ENCODE measurements around the gene HMGCS2. TPM values are rescaled to one million over a fixed set of nuclear protein-coding genes. Genes with fewer than 3 reads are reported as not detected.

HMGCS2 gene
- total and polyA plus RNA-seq, 4 donors: 297 to 944 (median 841) TPM

- 83% methylated on average over 3 of the region's 3 CpGs for WGBS
- H3K27ac ChIP-seq (ENCODE audit: low read depth in 1 of 2, low read length in 2 of 2): no peak overlapping the region
- no peak for DNase-seq (ENCODE audit: low spot score)
Measured at GRCh38 chr1:119794876-119795240, 26.2 kb upstream of the HMGCS2 start.

GRCh38 chr1:119794230-119794875 lies 25.6 kb upstream of the HMGCS2 start:
- no peak overlapping the region for H3K27ac ChIP-seq (ENCODE audit: low read depth in 1 of 2, low read length in 2 of 2)
- no peak overlapping the region for H3K9ac ChIP-seq (ENCODE audit: low read depth in 1 of 2, low read length in 2 of 2)
- H3K4me3 ChIP-seq (ENCODE audit: low read depth in 1 of 3, low read length in 3 of 3): no peak overlapping the region
- H3K9me3 ChIP-seq (ENCODE audit: control insufficient read depth in 4 of 4, low read length in 3 of 4): no peaks in the 10 kb centered on the region
- 70% methylated on average over 8 of the region's 8 CpGs for WGBS
- no peaks in the 10 kb centered on the region for H3K27me3 ChIP-seq (ENCODE audit: control insufficient read depth in 4 of 4, insufficient read depth in 4 of 4, low read length in 3 of 4)
- DNase-seq (ENCODE audit: low spot score): no peak
- TF ChIP-seq RXRA (IDR thresholded peaks at IDR 0.05): no peak
- TF ChIP-seq SP1 (IDR thresholded peaks at IDR 0.05): no peak
- H3K4me1 ChIP-seq (ENCODE audit: control insufficient read depth in 4 of 4, insufficient read depth in 4 of 4, low read length in 3 of 4): peaks cover 7 to 21% (median 16%) of the 10 kb centered on the region in 4 donors
- H3K36me3 ChIP-seq (ENCODE audit: control insufficient read depth in 4 of 4, insufficient read depth in 3 of 4, low read depth in 1 of 4, low read length in 3 of 4): no peaks in the 10 kb centered on the region

More at GRCh38 chr1:119794876-119795240, 26.2 kb upstream of the HMGCS2 start:
- Histone ChIP-seq H3K9ac (ENCODE audit: low read depth in 1 of 2, low read length in 2 of 2) (no peak overlapping the region), H3K27me3 (ENCODE audit: control insufficient read depth in 4 of 4, insufficient read depth in 4 of 4, low read length in 3 of 4) (no peaks in the 10 kb centered on the region), H3K36me3 (ENCODE audit: control insufficient read depth in 4 of 4, insufficient read depth in 3 of 4, low read depth in 1 of 4, low read length in 3 of 4) (no peaks in the 10 kb centered on the region), H3K4me3 (ENCODE audit: low read depth in 1 of 3, low read length in 3 of 3) (no peak overlapping the region), H3K4me1 (ENCODE audit: control insufficient read depth in 4 of 4, insufficient read depth in 4 of 4, low read length in 3 of 4) (peaks cover 7 to 21% (median 15%) of the 10 kb centered on the region in 4 donors), H3K9me3 (ENCODE audit: control insufficient read depth in 4 of 4, low read length in 3 of 4) (no peaks in the 10 kb centered on the region)
- TF ChIP-seq TAF1 (conservative IDR thresholded peaks at IDR 0.05): no peak
- TF ChIP-seq FOXA1 (IDR thresholded peaks at IDR 0.05): no peak
- no peak for TF ChIP-seq RXRA (IDR thresholded peaks at IDR 0.05)
- TF ChIP-seq NR2F2 (IDR thresholded peaks at IDR 0.05): no peak
- no peak for TF ChIP-seq RAD21 (IDR thresholded peaks at IDR 0.05)
- no peak for TF ChIP-seq ZBTB33 (IDR thresholded peaks at IDR 0.05)
- no peak for TF ChIP-seq CTCF (IDR thresholded peaks at IDR 0.05; ENCODE audit: low read depth, low read length, missing input control)
- no peak for TF ChIP-seq MAX (IDR thresholded peaks at IDR 0.05)
- TF ChIP-seq EGR1 (IDR thresholded peaks at IDR 0.05; ENCODE audit: low read depth in 2 of 2): no peak
- TF ChIP-seq ATF3 (IDR thresholded peaks at IDR 0.05): no peak
- TF ChIP-seq SP1 (IDR thresholded peaks at IDR 0.05): no peak
- no peak for TF ChIP-seq YY1 (IDR thresholded peaks at IDR 0.05)

GRCh38 chr1:119791377-119791776 lies 22.7 kb upstream of the HMGCS2 start:
- peaks cover 7 to 32% (median 26%) of the 10 kb centered on the region in 4 donors for H3K4me1 ChIP-seq (ENCODE audit: control insufficient read depth in 4 of 4, insufficient read depth in 4 of 4, low read length in 3 of 4)
- H3K27ac ChIP-seq (ENCODE audit: low read depth in 1 of 2, low read length in 2 of 2): peak overlapping the region; percentile 74 to 83
- H3K9me3 ChIP-seq (ENCODE audit: control insufficient read depth in 4 of 4, low read length in 3 of 4): no peaks in the 10 kb centered on the region
- H3K9ac ChIP-seq (ENCODE audit: low read depth in 1 of 2, low read length in 2 of 2): no peak overlapping the region
- DNase-seq (ENCODE audit: low spot score): no peak
- no peak overlapping the region for H3K4me3 ChIP-seq (ENCODE audit: low read depth in 1 of 3, low read length in 3 of 3)
- 75% methylated on average over 4 of the region's 4 CpGs for WGBS
- no peaks in the 10 kb centered on the region for H3K36me3 ChIP-seq (ENCODE audit: control insufficient read depth in 4 of 4, insufficient read depth in 3 of 4, low read depth in 1 of 4, low read length in 3 of 4)
- no peaks in the 10 kb centered on the region for H3K27me3 ChIP-seq (ENCODE audit: control insufficient read depth in 4 of 4, insufficient read depth in 4 of 4, low read length in 3 of 4)
- TF ChIP-seq JUND (IDR thresholded peaks at IDR 0.05): no peak
- no peak for TF ChIP-seq RAD21 (IDR thresholded peaks at IDR 0.05)
- no peak for TF ChIP-seq ZBTB33 (IDR thresholded peaks at IDR 0.05)
- no peak for TF ChIP-seq FOXA1 (IDR thresholded peaks at IDR 0.05)
- no peak for TF ChIP-seq YY1 (IDR thresholded peaks at IDR 0.05)
- TF ChIP-seq REST (IDR thresholded peaks at IDR 0.05): no peak
- TF ChIP-seq NR2F2 (IDR thresholded peaks at IDR 0.05): no peak
- TF ChIP-seq ATF3 (IDR thresholded peaks at IDR 0.05): no peak
- no peak for TF ChIP-seq HNF4G (IDR thresholded peaks at IDR 0.05)
- no peak for TF ChIP-seq RXRA (IDR thresholded peaks at IDR 0.05)
- no peak for TF ChIP-seq SP1 (IDR thresholded peaks at IDR 0.05)
- TF ChIP-seq FOXA2 (IDR thresholded peaks at IDR 0.05): no peak
- no peak for TF ChIP-seq MAX (IDR thresholded peaks at IDR 0.05)
- TF ChIP-seq EGR1 (IDR thresholded peaks at IDR 0.05; ENCODE audit: low read depth in 2 of 2): no peak
